Astrocyte (in vitro differentiated cells and primary cell): ENCODE measurements around the gene CASP3.

ENCODE experiments used
- EZH2 ChIP-seq: IDR thresholded peaks from 2 replicates; pipeline ENCODE4 v1.6.1; 2012; ENCODE audit warnings: mild to moderate bottlenecking, low read length, inconsistent platforms; ENCODE audit not compliant: insufficient read depth
- TF ChIP-seq, protein P1 (sequence below): IDR thresholded peaks from 2 replicates; pipeline ENCODE4 v1.5.1; 2011; ENCODE audit warnings: low read depth, mild to moderate bottlenecking, inconsistent platforms, low read length, moderate library complexity; ENCODE audit not compliant: insufficient read depth

DNA sequence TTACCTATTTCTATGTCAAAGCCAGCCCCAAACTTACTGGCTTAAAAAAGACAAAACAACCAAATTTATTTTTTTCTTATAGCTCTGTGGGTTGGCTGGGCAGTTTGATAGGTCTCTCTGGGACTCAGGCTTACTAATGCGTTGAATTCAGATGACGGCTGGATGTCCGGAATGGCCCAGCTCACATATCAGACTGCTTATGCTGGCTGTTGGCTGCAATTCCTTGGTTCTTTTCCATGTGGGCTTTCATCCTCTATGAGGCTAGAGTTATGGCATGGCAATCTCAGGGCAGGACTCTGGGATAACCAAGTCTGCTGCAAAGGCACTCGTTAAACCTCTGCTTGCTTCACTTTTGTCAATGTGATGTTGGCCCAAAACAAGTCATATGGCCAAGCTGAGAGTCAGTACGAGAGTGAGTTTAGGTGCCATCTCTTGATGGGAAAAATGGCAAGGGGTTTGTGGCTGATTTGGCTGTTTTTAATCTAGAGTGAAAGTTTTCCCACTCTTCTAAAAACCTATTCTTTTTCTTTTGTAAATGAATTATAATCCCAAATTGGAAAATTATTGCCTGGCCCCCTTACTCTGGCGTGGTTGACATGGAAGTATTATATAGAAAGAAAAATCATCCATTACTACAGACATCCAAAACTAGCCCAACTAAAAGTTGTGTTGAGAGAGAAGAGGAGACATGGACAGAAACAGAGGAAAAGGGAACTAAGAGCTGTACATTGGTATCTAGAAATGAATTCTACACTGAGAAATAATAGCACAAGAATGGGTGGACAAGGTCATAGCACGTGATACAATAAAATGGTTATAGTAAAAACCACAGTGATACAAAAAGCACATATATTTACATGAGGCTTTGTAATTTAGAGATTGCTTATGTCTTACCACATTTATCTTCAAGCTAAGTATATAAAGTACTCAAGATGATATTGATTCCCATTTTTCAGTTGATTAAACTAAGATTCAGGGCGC is 6.9 kb upstream of the CASP3 start:
- TF ChIP-seq, protein P1, sequence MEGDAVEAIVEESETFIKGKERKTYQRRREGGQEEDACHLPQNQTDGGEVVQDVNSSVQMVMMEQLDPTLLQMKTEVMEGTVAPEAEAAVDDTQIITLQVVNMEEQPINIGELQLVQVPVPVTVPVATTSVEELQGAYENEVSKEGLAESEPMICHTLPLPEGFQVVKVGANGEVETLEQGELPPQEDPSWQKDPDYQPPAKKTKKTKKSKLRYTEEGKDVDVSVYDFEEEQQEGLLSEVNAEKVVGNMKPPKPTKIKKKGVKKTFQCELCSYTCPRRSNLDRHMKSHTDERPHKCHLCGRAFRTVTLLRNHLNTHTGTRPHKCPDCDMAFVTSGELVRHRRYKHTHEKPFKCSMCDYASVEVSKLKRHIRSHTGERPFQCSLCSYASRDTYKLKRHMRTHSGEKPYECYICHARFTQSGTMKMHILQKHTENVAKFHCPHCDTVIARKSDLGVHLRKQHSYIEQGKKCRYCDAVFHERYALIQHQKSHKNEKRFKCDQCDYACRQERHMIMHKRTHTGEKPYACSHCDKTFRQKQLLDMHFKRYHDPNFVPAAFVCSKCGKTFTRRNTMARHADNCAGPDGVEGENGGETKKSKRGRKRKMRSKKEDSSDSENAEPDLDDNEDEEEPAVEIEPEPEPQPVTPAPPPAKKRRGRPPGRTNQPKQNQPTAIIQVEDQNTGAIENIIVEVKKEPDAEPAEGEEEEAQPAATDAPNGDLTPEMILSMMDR, result no peak
- TF ChIP-seq EZH2, result no peak
